DMS79 (cell line): ENCODE results near the gene RPL39L.

Experiments used
- DNase-seq: peaks from one replicate; lab custom pipeline; 2025; lab: John Stamatoyannopoulos, UW

RPL39L gene

DNA sequence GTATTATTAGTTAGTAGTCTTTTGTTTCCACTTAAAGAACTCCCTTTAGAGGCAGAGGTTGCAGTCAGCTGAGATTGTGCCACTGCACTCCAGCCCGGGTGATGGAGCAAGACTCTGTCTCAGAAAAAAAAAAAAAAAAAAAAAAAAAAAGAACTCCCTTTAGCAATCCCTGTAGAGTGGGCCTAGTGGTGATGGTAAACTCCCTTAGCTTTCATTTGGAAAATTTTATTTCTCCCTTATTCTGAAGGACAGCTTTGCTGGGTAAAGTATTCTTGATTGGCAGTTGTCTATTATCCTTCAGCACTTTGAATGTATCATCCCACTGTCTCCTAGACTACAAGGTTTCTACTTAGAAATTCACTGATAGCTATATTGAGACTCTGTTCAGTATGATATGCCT is 46.0 kb downstream of the RPL39L start:
- DNase-seq = no peak

DNA sequence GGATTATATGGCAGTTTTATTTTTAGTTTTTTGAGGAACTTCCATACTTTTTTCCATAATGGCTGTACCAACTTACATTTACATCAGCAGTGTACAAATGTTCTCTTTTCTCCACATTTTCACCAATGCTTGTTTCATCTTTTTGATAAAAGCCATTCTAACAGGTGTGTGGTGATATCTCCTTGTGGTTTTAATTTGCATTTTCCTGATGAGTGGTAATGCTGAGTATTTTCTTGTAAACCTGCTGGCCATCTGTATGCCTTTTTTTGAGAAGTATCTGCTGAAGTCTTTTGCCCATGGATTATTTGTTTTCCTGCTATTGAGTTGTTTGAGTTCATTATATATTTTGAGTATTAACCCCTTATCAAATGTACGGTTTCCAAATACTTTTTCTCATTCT is 50.6 kb downstream of the RPL39L start:
- DNase-seq = no peak

DNA sequence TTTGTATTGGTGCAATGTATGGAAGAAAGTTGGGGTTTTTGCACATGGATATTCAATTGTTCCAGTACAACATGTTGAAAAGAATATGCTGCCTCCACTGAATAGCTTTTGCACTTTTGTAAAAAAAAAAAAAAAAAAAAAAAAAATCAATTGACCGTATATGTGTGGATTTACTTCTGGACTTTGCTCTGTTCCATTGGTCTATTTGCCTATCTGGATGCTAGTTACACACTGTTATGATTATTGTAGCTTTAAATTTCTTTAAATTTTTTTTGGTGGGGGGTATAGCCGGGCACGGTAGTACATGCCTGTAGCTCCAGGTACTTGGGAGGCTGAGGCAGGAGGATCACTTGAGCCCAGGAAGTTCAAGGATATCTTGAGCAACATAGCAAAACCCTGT is 52.5 kb downstream of the RPL39L start:
- no peak for DNase-seq

DNA sequence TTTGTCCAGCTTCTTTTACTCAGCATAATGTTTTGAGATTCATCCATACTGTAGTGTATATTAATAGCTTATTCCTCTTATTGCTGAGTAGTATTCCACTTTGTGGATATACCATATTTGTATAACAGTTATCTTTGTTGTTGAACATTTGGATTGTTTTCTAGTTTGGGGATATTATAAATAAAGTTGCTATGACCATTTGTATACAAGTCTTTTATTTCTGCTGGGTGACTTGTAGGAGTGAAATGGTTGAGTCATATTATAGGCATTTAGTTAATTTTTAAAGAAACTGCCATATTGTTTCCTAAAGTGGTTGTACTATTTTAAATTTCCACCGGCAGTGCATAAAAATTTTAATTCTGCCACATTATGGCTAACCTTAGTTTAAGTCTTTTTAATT is 53.4 kb downstream of the RPL39L start:
- DNase-seq = no peak

DNA sequence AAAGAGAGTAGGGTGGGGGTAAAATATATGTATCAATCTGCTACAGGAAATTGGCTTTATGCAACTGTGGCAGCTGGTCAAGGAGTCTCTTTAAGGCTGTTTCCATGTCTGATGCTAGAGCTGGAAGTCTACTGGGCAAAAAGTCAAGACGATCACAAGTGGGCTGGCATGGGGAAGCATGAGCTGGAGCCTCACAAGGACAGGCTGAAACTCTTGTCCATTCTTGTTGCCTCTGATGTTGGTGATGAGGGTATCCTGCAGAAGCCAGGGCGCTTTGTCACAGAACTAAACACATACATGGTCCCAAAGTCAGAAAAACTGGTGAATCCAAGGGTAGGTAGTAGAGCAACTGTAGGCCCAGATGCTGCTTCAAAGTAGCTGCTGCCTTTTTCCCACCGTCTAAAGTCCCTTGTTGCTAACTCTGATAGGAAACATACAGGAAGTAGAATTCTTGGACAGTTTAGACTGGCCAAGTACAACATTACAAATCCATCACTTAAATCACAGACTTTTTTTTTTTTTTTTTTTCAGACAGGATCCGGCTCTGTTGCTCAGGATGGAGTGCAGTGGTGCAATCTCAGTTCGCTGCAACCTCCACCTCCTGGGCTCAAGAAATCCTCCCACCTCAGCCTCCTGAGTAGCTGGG is 54.2 kb downstream of the RPL39L start:
- DNase-seq = no peak

DNA sequence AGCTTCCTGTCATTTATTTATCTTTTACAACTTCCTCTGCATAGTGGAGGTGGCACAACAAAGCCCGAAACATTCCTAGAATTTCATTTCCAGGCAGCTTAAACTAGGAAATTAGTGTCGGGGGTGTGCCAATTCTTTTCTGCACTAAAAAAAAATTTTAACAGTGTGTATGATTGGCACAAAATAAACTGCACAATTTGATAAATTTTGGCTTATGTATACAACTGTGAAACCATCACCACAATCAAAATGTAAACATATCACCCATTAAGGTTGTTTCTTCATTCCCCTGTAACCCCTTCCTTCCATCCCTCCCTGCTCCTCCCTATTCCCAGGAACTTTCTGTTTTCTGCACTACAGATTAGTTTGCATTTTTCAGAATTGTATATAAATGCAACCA is 54.7 kb downstream of the RPL39L start:
- no peak for DNase-seq

DNA sequence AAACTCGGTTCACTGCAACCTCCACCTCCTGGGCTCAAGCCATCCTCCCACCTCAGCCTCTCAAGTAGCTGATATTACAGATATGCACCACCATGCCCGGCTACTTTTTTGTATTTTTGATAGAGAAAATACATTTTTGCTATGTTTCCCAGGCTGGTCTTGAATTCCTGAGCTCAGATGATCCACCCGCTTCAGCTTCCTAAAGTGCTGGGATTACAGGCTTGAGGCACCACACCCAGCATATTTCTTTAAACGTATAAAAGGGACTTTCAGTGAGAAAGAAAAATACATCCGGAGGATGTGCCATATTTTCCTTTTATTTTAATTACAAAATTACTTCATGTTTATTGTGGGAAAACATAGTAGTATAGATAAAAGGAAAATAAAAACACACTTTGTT is 55.2 kb downstream of the RPL39L start:
- DNase-seq = no peak

DNA sequence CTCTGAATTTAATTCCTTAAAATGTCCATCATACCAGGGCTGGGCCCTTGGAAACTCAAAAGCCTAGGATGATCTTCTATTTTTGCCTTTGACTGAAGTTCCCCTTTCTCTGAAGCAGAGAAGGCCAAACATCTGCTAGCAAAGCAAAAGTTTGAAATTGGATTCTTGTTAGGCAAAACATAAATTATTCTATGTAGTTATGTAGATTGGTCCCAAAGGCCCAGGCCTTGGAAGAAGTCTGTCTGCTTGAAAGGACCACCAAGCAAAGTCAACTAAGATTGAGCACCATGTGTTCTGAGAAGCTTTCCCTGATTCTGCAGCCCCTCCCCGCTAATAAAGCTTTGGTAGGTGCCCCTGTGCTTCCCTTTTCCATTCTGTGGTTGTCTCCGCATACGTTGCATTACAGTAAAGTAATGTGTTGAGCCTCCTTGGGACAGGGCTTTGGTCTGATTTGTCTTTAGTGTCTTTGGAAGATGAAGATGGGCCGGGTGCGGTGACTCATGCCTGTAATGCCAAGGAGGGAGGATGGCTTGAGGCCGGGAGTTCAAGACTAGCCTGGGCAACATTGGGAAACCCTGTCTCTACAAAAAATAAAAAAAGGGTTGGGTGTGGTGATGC is 56.4 kb downstream of the RPL39L start:
- DNase-seq = no peak

DNA sequence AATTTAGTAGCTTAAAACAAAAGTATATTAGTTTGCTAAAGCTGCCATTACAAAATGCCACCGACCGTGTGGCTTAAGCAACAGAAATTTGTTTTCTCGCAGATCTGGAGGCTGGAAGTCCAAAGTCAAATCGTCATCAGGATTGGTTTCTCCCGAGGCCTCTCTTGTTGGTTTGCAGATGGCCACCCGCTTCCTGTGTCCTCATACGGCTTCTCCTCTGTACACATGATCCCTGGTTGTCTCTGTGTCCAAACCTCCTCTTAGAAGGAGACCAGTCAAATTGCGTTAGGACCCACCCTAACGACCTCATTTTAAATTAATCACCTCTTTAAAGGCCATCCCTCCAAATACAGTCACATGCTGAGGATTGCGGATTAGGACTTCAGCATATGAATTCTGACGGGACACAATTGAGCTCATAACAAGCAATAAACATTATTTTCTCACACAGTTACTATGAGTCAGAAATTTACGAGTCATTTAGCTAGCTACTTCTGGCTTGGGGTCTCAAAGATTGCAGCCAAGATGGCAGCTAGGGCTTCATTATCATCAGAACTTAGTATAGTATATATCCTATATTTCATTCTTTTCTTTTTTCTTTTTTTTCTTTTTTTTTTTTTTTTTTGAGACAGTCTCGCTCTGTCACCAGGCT is 58.4 kb downstream of the RPL39L start:
- DNase-seq = no peak

DNA sequence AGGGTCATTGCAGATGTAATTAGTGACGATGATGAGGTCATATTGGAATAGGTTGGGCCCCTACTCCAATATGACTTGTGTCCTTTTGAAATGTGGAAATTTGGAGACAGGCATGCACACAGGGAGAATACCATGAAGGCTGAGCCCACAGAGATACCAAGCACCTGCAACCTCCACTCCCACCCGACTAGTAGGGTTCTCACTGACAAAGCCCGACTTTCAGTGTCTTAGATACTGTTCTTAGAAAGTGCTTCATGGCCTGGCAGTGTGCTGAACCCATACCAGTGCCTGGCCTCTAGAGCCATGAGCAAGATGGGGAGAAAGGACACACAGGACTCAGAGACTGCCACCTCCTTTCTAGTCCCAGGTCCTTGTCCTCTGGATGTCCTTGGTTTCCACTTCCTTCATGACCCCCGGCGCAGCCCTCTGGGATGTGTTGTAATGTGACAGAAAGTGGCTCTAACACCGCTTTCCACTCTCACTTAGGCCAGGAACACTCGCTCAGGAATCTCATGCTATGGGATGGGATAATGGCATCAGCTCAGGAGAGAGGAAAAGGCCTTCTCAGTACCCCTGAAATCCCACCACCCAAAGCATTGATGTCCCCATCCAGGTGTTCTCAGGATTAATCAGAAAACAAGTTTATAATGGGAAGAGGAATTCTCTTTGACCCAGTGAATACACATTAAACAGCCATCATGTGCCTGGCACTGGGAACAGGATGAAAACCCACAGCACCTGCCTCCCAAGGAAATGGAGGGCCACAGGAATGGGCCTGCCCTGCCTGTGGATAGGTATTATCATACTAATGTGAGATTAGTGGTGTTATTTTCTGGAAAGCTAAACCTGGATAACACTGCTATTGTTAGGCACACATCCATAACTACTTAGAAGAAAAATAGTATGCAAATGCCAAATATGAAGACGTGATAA is 59.9 kb downstream of the RPL39L start:
- no peak for DNase-seq

DNA sequence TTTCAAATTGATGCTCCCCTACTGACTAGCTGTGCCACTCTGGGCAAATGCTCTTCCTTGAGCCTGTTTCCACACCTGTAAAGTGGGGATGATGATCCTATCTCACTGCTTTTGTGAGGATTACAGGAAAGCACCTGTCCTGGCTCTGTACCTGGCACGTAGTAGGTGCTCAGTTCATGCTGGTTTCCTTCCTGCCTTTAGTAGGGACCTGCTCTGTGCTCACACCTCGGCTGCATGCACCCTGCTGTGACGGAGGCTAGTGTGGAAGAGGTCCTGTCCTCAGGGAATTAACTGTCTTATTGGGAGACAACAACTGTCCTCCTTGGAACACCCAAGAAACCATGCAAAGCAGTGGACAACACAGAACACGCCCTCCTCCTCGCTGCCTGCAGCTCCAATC is 61.8 kb downstream of the RPL39L start:
- DNase-seq = no peak

DNA sequence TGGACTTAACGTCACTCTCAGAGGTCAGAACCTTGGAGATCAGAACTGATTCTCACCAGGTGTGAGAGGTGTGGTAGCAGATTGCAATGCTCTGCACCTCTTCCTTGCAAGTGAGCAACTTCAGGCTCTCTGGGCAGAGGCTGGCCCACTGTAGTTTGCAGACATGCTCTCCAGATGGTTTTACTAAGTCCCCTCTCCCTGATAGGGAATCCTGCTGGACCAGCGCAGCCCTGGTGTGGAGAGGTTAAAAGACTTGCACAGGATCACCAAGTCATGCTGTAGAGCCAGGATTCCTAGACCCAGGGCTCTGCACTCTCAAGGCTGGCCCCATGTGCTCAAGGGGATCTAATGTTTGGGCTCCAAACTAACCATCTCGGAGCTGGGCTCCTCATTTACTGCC is 62.2 kb downstream of the RPL39L start:
- no peak for DNase-seq

DNA sequence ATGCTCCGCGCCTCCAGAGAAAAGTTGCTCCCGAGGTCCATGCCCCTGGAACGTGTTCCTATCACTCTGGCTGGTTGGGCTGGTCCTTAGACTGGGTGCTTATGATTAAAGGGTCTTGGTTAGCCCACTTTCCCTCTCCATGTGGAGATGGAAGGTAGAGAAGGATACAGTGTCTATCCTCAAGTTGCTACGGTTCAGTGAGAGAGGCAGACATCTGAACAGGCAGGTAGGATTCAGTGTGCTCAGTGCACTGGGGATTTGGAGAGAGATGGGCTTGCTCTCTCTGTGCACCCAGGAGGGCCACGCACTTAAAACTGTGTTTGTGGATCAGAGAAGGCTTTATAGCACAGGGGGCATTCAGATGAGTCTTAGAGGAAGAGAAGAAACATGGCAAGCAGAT is 63.0 kb downstream of the RPL39L start:
- DNase-seq = no peak

DNA sequence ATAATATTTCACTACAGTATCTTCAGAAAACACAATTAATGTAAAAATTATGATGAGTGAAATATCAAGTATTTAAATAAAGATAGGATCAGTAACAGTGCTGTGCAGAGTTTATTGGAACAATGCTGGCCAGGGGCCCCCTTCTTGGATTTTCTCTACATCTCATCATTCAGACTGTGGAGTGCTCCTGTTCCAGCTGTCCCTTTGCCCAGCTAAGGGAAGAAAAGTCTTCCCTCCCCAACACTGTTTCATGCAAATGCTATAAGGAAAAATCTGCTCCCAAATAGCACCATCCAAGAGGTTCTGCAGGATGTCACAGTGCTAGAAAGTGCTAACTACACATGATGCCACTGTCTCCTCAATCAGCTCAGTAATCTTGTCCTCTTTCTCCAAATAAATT is 64.5 kb downstream of the RPL39L start:
- no peak for DNase-seq

DNA sequence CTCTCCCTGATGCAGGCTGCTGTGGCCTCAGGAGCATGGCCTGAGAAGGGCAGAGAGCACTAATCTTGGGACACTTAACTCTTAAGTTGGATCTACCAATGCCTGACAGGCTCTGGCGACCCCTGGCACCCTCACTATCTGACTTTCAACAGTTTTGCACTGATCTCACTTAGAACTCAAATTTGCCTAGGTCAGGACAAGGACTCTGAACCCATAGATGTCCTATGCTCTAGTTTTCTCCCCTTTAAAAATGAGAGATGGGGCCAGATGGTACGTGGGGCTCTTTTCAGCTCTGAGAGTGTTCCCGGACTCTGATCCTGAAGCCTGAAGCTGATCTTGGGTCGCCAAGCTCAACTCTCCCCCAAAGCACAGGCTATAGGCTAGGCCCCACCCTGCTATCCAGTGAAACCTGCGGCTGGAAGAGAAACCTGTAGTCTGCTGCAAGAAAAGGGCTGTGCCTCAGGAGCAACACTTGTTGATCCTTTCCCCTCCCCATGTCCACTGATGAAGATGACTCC is 65.7 kb downstream of the RPL39L start:
- DNase-seq = no peak

DNA sequence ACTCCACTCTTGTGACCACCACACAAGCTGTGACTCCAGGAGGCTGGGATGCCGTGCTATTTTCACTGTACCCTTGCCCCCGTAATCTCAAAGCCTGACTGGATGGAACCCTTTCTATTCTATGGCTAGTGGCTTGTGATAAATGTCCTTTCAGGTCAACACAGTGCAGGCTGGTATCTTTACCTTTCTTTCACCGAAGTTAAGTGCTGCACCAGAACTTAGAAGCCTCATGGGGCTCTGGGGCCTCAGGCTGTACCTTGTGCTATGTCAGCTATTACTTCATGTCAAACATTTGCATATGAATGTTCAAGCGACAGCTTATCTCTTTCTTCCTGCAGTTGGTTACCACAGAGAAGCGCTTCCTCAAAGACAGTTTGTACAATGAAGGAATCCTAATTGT is 66.8 kb downstream of the RPL39L start:
- DNase-seq = no peak

DNA sequence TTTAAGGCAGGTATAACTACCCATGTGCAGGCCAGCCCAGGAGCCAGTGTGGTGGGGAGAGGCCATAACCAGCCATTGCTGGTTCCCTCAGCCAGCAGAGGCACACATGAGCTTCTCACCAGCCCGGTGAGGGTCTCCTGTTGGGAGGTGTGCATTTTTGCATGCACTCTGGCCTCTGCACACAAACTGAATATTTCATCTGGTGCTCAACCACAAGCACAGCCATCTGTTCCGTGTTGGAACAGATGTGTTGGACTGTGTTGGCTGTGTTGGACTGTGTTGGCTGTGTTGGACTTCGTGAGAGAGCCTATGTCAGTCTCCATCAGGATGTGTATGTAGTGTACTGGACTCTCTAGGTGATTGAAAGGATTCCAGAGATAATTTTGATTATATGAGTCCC is 67.2 kb downstream of the RPL39L start:
- DNase-seq = no peak
